Activated B cell treated with CpG ODN at 0.5 μM for 24 hours (primary cell): ENCODE measurements around the gene HAUS8. TPM values are rescaled to one million over a fixed set of nuclear protein-coding genes. Genes with fewer than 3 reads are reported as not detected.
"Not testable (repeated sequence)": the region's sequence is repeated elsewhere in the genome, so short reads cannot be mapped to it uniquely, and the experiment has no call there.

ENCODE experiments used
- ATAC-seq: fragments of 200-7000 bp; cut with Tn5 transposase; one replicate; pipeline ENCODE4 v1.10.0; 2021; ENCODE audit warnings: low read depth, mild to moderate bottlenecking, moderate library complexity
- CTCF ChIA-PET: fragments of 350-600 bp; sonication (Branson Sonifier 250); formaldehyde crosslinking; loops from one replicate; lab custom pipeline; 2021; ENCODE audit warnings: antibody characterized with exemption; lab: Charles Lee
- POLR2A ChIA-PET: fragments of 350-600 bp; sonication (Branson Sonifier 250); formaldehyde crosslinking; loops from one replicate; lab custom pipeline; 2021; ENCODE audit warnings: antibody characterized with exemption; lab: Charles Lee
- DNase-seq: peaks from one replicate; pipeline ENCODE4 v3.0.0; 2022
- H3K27ac Mint-ChIP-seq: one replicate; pipeline ENCODE4 v1.8.0; 2020; ENCODE audit warnings: mixed read lengths
- H3K27me3 Mint-ChIP-seq: one replicate; pipeline ENCODE4 v1.8.0; 2021; ENCODE audit warnings: mixed read lengths
- H3K36me3 Mint-ChIP-seq: one replicate; pipeline ENCODE4 v1.8.0; 2021; ENCODE audit warnings: low read depth, mixed read lengths
- H3K4me1 Mint-ChIP-seq: one replicate; pipeline ENCODE4 v1.8.0; 2021; ENCODE audit warnings: mixed read lengths
- H3K4me3 Mint-ChIP-seq: one replicate; pipeline ENCODE4 v1.8.0; 2020; ENCODE audit warnings: mild to moderate bottlenecking, mixed read lengths
- H3K9me3 Mint-ChIP-seq: one replicate; pipeline ENCODE4 v1.8.0; 2020; ENCODE audit warnings: mixed read lengths
- CTCF ChIP-seq: fragments of 200-600 bp; IDR thresholded peaks from one replicate; pipeline ENCODE4 v1.8.0; 2022; ENCODE audit warnings: antibody characterized with exemption, mild to moderate bottlenecking
- intact Hi-C: fragments of 100-400 bp; cut with micrococcal nuclease; formaldehyde crosslinking; loops from one replicate; pipeline ENCODE4 v1.15.1; 2024
- total RNA-seq: library from RNA; stranded (reverse); gene quantifications from 2 replicates; pipeline ENCODE4 v1.2.3, GENCODE V29; 2022

Gene HAUS8
- total RNA-seq, 1 donor from 2014 or later = 15.8 TPM

- H3K36me3 Mint-ChIP-seq = peaks cover 5% of the 10 kb centered on the region
- peaks cover 19% of the 10 kb centered on the region for H3K9me3 Mint-ChIP-seq
- peaks cover 13% of the 10 kb centered on the region for H3K4me1 Mint-ChIP-seq
- TF ChIP-seq CTCF = no peak
- peaks cover 20% of the 10 kb centered on the region for H3K27me3 Mint-ChIP-seq
- ATAC-seq (no peak), DNase-seq (no peak)
- POLR2A ChIA-PET = no interaction called here
- H3K27ac Mint-ChIP-seq = peak overlapping the region; percentile 46
- intact Hi-C loops = no loop called here
- no peak overlapping the region for H3K4me3 Mint-ChIP-seq
- CTCF ChIA-PET = no interaction called here
Observed at GRCh38 chr19:17021793-17022590, 53.3 kb downstream of the HAUS8 start.

- ATAC-seq = no peak
- ChIA-PET CTCF (no interaction called here), POLR2A (no interaction called here)
Observed at GRCh38 chr19:17021328-17021727, 53.9 kb downstream of the HAUS8 start.

GRCh38 chr19:17020823-17021222 is 54.4 kb downstream of the HAUS8 start:
- CTCF ChIA-PET = no interaction called here
- ATAC-seq = no peak

More at GRCh38 chr19:17021328-17021727, 53.9 kb downstream of the HAUS8 start:
- Mint-ChIP-seq H3K27ac (no peak overlapping the region), H3K27me3 (peaks cover 20% of the 10 kb centered on the region), H3K4me3 (no peak overlapping the region), H3K9me3 (peaks cover 19% of the 10 kb centered on the region), H3K4me1 (peaks cover 13% of the 10 kb centered on the region), H3K36me3 (peaks cover 5% of the 10 kb centered on the region)
- no peak for TF ChIP-seq CTCF
- DNase-seq = no peak
- intact Hi-C loops = no loop called here

GRCh38 chr19:17020385-17020784 is 54.9 kb downstream of the HAUS8 start:
- Mint-ChIP-seq H3K9me3 (peaks cover 19% of the 10 kb centered on the region), H3K36me3 (peaks cover 5% of the 10 kb centered on the region), H3K27me3 (peaks cover 16% of the 10 kb centered on the region), H3K4me1 (peaks cover 6% of the 10 kb centered on the region), H3K27ac (no peak overlapping the region), H3K4me3 (no peak overlapping the region)
- ChIA-PET POLR2A (no interaction called here), CTCF (no interaction called here)
- no peak for ATAC-seq
- intact Hi-C loops = no loop called here
- no peak for DNase-seq
- no peak for TF ChIP-seq CTCF

More at GRCh38 chr19:17020823-17021222, 54.4 kb downstream of the HAUS8 start:
- Mint-ChIP-seq H3K27me3 (peaks cover 16% of the 10 kb centered on the region), H3K9me3 (peaks cover 19% of the 10 kb centered on the region), H3K4me1 (peaks cover 8% of the 10 kb centered on the region), H3K36me3 (peaks cover 5% of the 10 kb centered on the region), H3K27ac (no peak overlapping the region), H3K4me3 (no peak overlapping the region)
- no peak for DNase-seq
- POLR2A ChIA-PET = no interaction called here
- TF ChIP-seq CTCF = no peak
- intact Hi-C loops = no loop called here

- H3K4me1 Mint-ChIP-seq, DNase-seq, H3K27me3 Mint-ChIP-seq, intact Hi-C loops, H3K9me3 Mint-ChIP-seq, H3K36me3 Mint-ChIP-seq, H3K27ac Mint-ChIP-seq, H3K4me3 Mint-ChIP-seq, POLR2A ChIA-PET, ATAC-seq: not testable (repeated sequence)
- CTCF ChIA-PET = interaction anchor here (0.6 kb wide), 1 partner anchor 242 kb away, joined by 4 read pairs; no protein-coding TSS in a partner anchor
Observed at GRCh38 chr19:17014212-17014861, 60.9 kb downstream of the HAUS8 start.
